GM10847 (cell line): ENCODE measurements around the gene TAGLN.

Experiments
- POLR2A ChIP-seq: IDR thresholded peaks from 2 replicates; pipeline ENCODE4 v1.6.1; 2011; ENCODE audit not compliant: insufficient read length; ENCODE audit errors: extremely low read depth

TAGLN gene

DNA sequence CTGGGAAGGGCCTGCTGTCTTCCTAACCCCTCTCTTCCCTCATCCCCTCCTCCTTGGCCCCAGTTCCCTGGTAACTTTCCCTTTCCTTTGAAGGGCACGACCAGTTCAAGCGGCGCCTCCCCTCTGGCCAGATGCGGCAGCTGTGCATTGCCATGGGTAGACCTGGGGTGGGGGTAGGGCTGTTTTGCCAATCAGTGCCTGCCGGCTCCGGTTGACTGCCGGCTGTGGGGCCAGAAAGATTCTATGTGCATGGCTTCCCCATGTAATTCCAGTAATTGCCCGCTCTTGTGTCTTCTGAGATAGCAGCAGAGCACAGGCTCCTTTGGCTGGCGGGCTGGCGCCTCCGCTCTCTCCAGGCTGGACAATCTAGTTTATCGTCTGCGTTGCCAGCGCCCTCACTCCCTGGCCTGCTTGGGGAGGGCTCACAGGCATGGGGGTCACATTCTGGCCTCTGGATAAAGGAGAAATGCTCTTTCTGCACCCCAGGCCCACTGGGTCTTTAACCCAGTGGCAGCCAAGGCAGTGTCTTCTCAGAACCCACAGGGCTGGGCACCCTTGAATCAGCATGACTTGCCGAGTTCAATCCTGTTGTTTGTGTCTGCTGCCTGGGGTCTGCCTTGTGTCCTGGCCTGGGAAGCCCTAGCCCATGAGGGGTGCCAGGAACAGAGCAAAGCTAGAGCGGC, 11.2 kb upstream of the TAGLN start:
- TF ChIP-seq POLR2A = no peak

DNA sequence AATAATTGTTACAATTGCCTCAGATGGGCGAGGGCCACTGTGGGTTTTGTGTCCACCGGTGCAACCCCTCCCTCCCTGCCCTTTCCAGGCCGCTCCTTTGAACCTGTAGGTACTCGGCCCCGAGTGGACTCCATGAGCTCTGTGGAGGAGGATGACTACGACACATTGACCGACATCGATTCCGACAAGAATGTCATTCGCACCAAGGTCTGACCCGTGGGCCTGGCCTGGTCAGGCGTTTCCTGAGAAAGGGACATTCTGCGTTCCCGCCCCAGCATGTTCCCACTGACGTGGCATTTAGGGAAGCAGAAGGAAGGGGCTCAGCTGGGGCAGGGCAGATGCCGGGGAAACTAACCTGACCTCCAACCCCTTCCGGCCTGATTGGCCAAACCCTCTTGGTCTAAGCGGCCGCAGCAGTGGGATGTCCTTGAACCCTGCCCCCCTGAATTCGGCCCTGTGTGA, 10.5 kb upstream of the TAGLN start:
- TF ChIP-seq POLR2A = no peak

DNA sequence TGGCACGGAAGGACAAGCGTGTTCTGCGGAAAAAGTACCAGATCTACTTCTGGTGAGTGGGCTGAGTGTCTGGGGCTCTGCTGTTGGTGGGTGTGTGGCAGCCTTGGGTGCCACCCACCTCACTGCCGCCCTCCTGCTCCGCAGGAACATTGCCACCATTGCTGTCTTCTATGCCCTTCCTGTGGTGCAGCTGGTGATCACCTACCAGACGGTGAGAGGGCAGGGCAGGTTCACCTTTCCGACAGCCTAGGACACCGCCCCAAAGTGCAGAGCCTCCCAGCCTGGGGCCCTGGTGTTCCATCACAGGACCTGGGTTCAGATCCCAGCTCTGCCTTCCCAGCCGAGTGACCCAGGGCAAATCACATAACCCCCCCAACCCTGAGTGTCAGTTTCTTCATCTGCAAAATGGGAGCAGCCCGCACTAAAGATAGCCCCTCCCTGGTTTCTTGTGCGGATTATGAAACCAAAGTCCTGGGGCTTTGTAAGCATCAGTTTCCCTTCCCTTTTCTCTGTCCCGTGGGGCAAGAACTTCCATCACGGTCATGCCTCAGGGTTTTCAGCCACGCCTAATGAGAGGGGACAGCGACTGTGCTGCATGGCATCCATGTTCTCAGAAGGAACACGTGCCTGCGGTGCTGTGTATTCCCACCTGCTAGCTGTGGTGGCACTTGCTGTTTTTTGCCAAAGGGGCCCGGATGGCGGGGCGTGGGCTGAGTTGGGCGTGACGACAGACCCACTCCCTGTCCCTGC, 9.8 kb upstream of the TAGLN start:
- TF ChIP-seq POLR2A = no peak

DNA sequence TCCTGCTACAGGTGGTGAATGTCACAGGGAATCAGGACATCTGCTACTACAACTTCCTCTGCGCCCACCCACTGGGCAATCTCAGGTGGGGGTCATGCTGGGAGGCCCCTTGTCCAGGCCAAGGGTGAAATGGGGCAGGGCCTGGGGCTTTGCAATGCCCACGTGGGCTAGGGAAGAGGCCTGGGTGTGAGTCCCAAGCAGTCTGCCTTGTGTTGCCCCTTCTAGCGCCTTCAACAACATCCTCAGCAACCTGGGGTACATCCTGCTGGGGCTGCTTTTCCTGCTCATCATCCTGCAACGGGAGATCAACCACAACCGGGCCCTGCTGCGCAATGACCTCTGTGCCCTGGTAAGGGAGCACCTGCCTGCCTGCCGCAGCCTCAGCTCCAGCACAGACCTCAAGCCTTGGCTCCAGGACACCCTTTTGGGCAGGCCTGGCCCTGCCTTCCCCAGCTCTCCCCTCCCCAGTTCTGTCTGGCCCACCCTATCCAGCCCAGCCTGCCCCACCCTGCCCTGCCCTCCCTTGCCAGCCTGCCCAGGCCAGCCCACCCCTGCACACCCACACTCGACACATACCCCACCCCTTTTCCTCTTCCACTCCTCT, 9.1 kb upstream of the TAGLN start:
- no peak for TF ChIP-seq POLR2A

DNA sequence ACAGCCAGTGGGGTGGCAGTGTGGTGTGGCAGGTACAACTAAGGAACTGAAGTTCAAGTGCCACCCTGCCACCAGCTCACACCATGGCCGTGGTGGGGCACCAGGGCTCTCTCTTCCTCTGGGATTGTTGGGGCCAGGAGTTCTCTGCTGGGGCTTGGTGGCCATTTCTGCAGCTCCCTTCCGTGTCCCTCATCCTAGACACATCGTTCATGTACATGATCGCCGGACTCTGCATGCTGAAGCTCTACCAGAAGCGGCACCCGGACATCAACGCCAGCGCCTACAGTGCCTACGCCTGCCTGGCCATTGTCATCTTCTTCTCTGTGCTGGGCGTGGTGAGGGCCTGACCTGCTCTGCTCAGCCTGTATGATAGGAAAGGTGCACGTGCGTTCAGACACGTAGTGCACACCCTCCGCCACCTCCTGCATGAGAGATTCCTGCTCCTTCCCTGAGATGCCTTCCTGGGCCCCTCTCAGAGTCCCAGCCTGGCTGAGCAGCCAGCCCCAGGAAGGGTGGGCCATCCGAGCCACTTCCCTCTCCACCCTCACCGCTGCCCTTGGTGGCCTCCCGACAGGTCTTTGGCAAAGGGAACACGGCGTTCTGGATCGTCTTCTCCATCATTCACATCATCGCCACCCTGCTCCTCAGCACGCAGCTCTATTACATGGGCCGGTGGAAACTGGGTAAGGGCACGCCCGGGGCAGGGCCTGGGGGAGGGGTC, 7.3 kb upstream of the TAGLN start:
- no peak for TF ChIP-seq POLR2A

DNA sequence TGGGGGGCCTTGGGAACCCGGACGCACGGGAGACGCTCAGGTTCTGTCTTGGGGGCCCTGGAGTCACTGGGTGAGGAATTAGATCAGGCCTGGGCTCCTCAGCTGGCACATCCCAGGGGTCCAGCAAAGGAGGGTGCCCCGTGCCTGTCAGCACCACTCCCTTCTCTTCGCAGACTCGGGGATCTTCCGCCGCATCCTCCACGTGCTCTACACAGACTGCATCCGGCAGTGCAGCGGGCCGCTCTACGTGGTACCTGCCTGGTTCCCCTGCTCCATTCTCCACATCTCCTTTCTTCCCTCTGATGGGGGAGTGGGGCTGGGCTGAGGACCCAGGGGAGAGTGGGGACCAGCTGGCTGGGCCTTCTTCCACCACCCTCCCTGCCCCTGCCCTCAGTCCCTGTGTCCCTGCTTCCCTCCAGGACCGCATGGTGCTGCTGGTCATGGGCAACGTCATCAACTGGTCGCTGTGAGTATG, 6.7 kb upstream of the TAGLN start:
- TF ChIP-seq POLR2A = no peak

DNA sequence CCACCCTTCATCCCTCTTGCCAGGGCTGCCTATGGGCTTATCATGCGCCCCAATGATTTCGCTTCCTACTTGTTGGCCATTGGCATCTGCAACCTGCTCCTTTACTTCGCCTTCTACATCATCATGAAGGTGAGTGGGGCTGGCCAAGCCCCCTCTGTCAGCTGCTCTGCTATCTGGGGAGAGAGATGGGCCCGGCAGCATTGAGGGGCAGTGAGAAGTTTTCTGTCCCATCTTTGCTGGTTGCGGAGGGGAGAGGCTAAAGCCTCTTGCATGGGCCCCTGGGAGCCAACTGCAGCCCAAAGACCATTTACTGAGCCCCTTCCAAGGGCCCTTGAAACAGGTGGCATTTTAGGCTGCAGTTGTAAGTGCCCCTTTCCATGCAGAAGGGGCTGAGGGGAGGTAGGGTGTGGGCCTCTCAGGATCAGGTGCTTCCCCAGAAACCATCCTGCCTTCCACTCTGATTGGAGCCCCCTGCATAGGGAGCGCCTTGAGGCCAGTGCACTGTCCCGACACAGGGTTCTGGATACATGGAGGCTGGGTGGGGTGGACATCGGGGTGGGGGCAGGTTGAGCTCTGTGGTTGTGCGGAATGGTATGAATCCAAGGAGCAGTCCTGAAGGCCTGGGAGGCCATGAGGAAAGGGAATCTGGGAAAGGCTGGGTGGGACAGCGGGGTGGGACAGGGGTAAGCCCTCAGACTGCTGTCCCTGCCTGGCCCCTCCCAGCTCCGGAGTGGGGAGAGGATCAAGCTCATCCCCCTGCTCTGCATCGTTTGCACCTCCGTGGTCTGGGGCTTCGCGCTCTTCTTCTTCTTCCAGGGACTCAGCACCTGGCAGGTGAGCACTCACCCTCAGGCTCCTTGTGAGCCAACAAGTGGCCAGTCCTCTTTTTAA, 5.8 kb upstream of the TAGLN start:
- no peak for TF ChIP-seq POLR2A

DNA sequence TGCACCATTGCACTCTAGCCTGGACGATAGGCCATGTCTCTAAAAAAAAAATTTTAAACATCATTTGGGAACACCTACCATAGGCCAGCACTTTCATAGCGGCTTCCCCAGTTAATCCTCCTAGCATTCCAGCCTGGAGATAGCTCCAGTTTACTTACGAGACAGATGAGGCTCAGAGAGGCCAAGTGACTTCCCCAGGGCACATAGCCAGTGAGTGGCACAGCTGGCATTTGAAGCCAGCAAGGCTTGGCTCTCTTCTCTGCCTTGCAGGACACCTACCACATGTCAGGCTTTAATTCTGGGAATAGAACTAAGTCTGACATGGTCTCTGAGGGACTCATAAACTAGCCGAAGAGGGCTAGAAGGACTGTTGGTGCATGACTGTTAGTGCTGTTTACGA, 4.9 kb upstream of the TAGLN start:
- TF ChIP-seq POLR2A = no peak

DNA sequence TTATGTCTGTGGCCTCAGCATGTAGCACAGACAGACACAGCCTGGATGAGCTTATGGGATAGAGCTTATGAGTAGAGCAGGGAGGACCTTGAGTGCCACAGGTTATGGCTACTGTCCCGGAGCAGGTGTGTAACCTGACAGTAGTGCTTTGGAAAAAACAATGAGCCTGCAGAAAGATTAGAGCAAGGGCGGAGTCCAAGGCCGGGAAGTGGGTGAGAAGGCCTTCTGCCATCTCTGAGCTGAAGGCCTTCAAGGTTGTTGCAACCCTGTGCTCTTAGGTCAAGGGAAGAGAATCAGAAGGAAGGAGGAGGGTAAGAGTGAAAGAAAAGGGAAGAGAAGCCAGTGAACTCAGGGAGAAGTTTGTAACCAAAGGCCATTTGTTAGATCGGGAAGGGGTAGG, 3.9 kb upstream of the TAGLN start:
- TF ChIP-seq POLR2A = no peak

DNA sequence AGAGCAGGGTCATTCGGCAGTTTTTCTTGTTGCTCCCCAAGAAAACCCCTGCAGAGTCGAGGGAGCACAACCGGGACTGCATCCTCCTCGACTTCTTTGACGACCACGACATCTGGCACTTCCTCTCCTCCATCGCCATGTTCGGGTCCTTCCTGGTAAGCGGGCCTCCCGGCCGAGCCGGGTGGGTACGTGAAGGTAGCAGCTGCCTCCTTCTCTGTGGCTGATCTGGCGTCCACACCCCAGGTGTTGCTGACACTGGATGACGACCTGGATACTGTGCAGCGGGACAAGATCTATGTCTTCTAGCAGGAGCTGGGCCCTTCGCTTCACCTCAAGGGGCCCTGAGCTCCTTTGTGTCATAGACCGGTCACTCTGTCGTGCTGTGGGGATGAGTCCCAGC, 3.4 kb upstream of the TAGLN start:
- TF ChIP-seq POLR2A = no peak

DNA sequence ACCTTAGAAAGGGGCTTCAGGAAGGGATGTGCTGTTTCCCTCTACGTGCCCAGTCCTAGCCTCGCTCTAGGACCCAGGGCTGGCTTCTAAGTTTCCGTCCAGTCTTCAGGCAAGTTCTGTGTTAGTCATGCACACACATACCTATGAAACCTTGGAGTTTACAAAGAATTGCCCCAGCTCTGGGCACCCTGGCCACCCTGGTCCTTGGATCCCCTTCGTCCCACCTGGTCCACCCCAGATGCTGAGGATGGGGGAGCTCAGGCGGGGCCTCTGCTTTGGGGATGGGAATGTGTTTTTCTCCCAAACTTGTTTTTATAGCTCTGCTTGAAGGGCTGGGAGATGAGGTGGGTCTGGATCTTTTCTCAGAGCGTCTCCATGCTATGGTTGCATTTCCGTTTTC, 2.2 kb upstream of the TAGLN start:
- TF ChIP-seq POLR2A = no peak

DNA sequence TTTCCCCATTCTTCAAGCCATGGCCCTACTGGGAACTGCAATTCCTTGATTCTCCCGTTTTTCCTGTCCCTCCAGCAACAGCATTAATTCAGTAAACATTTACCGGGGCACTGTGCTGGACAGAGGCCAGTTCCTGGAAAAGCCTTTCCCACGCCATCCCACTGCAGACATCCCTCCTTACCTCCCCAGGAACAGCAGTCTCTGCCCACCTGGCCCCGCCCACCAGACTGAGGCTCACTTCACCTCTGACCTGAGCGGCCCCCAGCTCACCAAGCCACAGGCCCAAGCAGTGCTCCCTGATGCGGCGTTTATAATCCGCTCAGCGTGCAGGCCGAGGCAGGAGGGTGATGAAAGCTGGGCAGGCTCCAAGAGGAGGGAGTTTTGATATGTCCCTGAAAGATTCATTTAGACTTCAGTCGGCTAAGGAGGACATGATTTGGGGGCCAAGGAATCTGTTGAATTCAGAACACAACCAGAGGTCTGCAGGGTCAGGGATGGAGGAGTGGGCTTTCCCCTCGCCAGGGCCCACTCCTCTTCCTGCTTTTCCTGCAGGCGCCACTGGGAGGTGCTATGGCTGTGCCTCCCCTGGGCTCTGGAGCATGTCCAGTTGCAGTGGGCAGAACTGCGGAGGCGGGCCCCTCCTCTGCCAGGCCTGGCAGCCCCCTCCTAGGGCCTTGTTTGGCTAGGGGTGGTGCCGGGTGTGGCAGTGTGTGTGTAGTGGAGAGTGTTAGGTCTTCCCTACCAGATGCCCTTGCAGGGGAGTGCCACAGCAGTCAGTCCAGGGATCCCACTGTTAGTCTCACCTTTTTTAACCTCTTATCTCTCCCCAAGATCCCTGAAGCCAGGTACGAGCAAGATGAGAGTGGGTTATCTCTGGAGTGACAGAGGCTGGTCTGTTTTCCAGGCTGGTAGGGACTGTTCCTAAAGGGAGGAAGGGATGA, 1.4 kb upstream of the TAGLN start:
- TF ChIP-seq POLR2A = no peak

DNA sequence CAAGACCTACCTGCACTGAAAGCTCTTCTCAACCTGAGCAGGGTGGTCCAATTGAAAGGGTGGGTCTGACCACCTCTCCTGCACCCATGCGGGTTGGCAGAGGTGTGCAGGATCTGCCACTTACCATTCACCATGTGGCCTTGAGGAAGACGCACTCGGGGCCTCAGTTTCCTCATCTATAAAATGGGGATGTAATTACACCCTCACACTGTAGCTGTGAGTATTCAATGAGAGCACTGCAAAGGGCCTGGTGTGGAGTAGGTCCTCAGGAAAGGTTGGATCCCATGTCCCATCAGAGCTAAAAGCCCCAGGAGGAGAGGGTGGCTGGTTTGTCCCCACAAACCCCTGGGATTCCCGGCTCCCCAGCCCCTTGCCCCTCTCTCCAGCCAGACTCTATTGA, 557 bp upstream of the TAGLN start:
- no peak for TF ChIP-seq POLR2A
